GM21576 (cell line): ENCODE results near the gene SLC16A5.
"Not testable (repeated sequence)": the region's sequence is repeated elsewhere in the genome, so short reads cannot be mapped to it uniquely, and the experiment has no call there.

Experiments
- ATAC-seq: cut with Tn5 transposase; IDR thresholded peaks from one replicate; pipeline ENCODE4 v1.9.1; 2021; ENCODE audit warnings: mild to moderate bottlenecking, moderate library complexity; ENCODE audit not compliant: unreplicated experiment

Gene SLC16A5

GRCh38 chr17:75063626-75064025, 24.1 kb upstream of the SLC16A5 start:
- ATAC-seq = no peak

GRCh38 chr17:75064040-75064439, 23.7 kb upstream of the SLC16A5 start:
- no peak for ATAC-seq

- ATAC-seq = no peak
Measured at GRCh38 chr17:75064460-75064859, 23.3 kb upstream of the SLC16A5 start.

GRCh38 chr17:75064867-75065561, 22.7 kb upstream of the SLC16A5 start:
- no peak for ATAC-seq

- no peak for ATAC-seq
Measured at GRCh38 chr17:75065562-75066151, 22.1 kb upstream of the SLC16A5 start.

GRCh38 chr17:75067856-75068255, 19.9 kb upstream of the SLC16A5 start:
- ATAC-seq = no peak

- no peak for ATAC-seq
Measured at GRCh38 chr17:75068750-75069149, 19.0 kb upstream of the SLC16A5 start.

GRCh38 chr17:75069783-75070182, 18.0 kb upstream of the SLC16A5 start:
- ATAC-seq = no peak

- not testable (repeated sequence) for ATAC-seq
Measured at GRCh38 chr17:75071478-75072271, 16.1 kb upstream of the SLC16A5 start.

GRCh38 chr17:75072909-75073308, 14.8 kb upstream of the SLC16A5 start:
- not testable (repeated sequence) for ATAC-seq

- no peak for ATAC-seq
Measured at GRCh38 chr17:75073618-75074047, 14.1 kb upstream of the SLC16A5 start.

- ATAC-seq = no peak
Measured at GRCh38 chr17:75074532-75074931, 13.2 kb upstream of the SLC16A5 start.

GRCh38 chr17:75075597-75076336, 12.0 kb upstream of the SLC16A5 start:
- ATAC-seq = no peak

- no peak for ATAC-seq
Measured at GRCh38 chr17:75077072-75077495, 10.7 kb upstream of the SLC16A5 start.

- no peak for ATAC-seq
Measured at GRCh38 chr17:75077496-75078283, 10.1 kb upstream of the SLC16A5 start.

- ATAC-seq = no peak
Measured at GRCh38 chr17:75078284-75079022, 9.3 kb upstream of the SLC16A5 start.

- no peak for ATAC-seq
Measured at GRCh38 chr17:75079023-75079373, 8.8 kb upstream of the SLC16A5 start.

GRCh38 chr17:75081611-75082540, 5.9 kb upstream of the SLC16A5 start:
- ATAC-seq = no peak

- no peak for ATAC-seq
Measured at GRCh38 chr17:75082683-75083082, 5.1 kb upstream of the SLC16A5 start.
